ENCODE results near the gene ARFGAP2.
A peak's percentile ranks its signal among the peaks of the same experiment; 100 is the strongest.

The ARFGAP2 gene

DNA sequence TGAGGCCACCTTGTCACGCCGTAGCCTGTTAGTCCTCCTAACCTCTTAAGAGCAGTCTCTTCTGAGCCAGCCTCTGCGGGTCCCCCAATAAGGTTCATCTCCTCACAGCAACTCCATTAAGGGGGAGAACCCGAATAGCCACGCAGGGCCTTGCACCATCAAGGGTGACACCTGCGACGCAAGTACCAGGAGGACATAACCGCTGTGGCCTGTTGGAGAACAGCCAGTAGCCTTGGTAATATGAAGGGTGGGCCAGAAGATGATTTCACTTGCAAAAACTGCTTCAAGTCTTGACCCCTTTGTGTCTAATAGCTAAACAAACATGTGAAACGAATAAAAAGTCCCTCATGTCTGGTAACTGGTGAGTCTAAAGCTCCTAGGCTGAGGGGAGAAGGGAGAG lies 14.8 kb downstream of the ARFGAP2 start:
- H3K36me3 ChIP-seq (ENCODE audit: low read length), result no peaks in the 10 kb centered on the region
- no peak for TF ChIP-seq EZH2phosphoT487 (conservative IDR thresholded peaks at IDR 0.05; ENCODE audit: low read length)
- TF ChIP-seq, protein P1, sequence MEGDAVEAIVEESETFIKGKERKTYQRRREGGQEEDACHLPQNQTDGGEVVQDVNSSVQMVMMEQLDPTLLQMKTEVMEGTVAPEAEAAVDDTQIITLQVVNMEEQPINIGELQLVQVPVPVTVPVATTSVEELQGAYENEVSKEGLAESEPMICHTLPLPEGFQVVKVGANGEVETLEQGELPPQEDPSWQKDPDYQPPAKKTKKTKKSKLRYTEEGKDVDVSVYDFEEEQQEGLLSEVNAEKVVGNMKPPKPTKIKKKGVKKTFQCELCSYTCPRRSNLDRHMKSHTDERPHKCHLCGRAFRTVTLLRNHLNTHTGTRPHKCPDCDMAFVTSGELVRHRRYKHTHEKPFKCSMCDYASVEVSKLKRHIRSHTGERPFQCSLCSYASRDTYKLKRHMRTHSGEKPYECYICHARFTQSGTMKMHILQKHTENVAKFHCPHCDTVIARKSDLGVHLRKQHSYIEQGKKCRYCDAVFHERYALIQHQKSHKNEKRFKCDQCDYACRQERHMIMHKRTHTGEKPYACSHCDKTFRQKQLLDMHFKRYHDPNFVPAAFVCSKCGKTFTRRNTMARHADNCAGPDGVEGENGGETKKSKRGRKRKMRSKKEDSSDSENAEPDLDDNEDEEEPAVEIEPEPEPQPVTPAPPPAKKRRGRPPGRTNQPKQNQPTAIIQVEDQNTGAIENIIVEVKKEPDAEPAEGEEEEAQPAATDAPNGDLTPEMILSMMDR (IDR thresholded peaks at IDR 0.05; ENCODE audit: insufficient read depth, low read length, poor library complexity, severe bottlenecking), result no peak

DNA sequence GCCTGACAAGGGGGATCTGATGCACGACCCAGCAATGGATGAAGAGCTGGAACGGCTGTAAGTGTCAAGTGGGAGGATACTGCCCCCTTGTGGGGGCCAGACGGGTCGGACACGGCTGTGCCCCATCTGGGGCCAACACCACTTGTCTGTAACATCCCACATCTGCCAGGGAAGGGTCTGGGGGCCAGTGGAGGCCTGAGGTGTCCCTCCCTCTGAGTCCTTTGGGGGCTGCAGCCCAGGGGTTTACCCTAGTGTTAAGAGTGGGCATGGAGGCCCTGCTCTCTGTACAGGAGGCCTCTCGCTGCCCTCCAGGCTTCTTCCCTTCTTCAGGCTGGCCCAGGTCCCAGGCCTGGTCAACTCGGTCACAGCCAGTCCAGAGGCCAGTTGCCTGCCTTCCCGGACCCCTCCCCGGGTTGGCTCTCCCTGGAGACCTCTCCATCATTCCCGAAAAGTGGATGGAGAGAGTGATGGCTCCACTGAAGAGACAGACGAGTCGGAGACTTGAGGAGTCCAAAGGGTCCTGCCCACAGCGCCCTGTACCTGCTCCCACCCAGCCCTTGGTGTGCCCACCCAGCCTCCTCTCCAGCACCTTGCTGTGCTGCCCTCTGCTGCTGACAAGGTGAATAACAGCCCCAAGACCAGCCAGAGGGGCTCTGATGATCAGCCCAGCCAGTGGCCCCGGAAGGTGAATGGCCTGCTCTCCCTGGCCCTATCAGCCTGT lies 15.4 kb downstream of the ARFGAP2 start:
- no peak overlapping the region for H3K9ac ChIP-seq (ENCODE audit: low read length)
- H3F3A ChIP-seq (ENCODE audit: insufficient read depth), result peaks cover 6% of the 10 kb centered on the region; the same call in 1 of the 2 replicates
- no peaks in the 10 kb centered on the region for H4K20me1 ChIP-seq (ENCODE audit: low read depth, low read length)
- no peak overlapping the region for H2AFZ ChIP-seq (ENCODE audit: low read depth, low read length, severe bottlenecking)
- H3K36me3 ChIP-seq (ENCODE audit: low read length), result no peaks in the 10 kb centered on the region
- H3K4me3 ChIP-seq (ENCODE audit: insufficient read depth, low read length, poor library complexity, severe bottlenecking), result no peak overlapping the region
- H3K9me2 ChIP-seq (replicated peaks; ENCODE audit: insufficient read depth, low read length), result no peaks in the 10 kb centered on the region
- TF ChIP-seq, protein P1 (IDR thresholded peaks at IDR 0.05; ENCODE audit: insufficient read depth, low read length, poor library complexity, severe bottlenecking), result peak; percentile 40
- no peak for TF ChIP-seq EZH2phosphoT487 (conservative IDR thresholded peaks at IDR 0.05; ENCODE audit: low read length)
- no peak overlapping the region for H3K4me2 ChIP-seq (ENCODE audit: low read depth, low read length, poor library complexity, severe bottlenecking)
- no peaks in the 10 kb centered on the region for H3K79me2 ChIP-seq (ENCODE audit: insufficient read depth, low read length)
- H3K27ac ChIP-seq (ENCODE audit: low read depth, low read length), result no peak overlapping the region
- H3K27me3 ChIP-seq (ENCODE audit: low read length), result no peaks in the 10 kb centered on the region
- no peaks in the 10 kb centered on the region for H3K9me3 ChIP-seq (ENCODE audit: insufficient read depth, low read length)

More for the DNA sequence above, 14.8 kb downstream of the ARFGAP2 start:
- no peak overlapping the region for H3K27ac ChIP-seq (ENCODE audit: low read depth, low read length)
- H3K9me2 ChIP-seq (replicated peaks; ENCODE audit: insufficient read depth, low read length), result no peaks in the 10 kb centered on the region
- no peaks in the 10 kb centered on the region for H3K9me3 ChIP-seq (ENCODE audit: insufficient read depth, low read length)
- H3K4me2 ChIP-seq (ENCODE audit: low read depth, low read length, poor library complexity, severe bottlenecking), result no peak overlapping the region
- H3K9ac ChIP-seq (ENCODE audit: low read length), result no peak overlapping the region
- H3K4me3 ChIP-seq (ENCODE audit: insufficient read depth, low read length, poor library complexity, severe bottlenecking), result no peak overlapping the region
- no peaks in the 10 kb centered on the region for H4K20me1 ChIP-seq (ENCODE audit: low read depth, low read length)
- no peaks in the 10 kb centered on the region for H3K27me3 ChIP-seq (ENCODE audit: low read length)
- H3K79me2 ChIP-seq (ENCODE audit: insufficient read depth, low read length), result no peaks in the 10 kb centered on the region
- peaks cover 6% of the 10 kb centered on the region; the same call in 1 of the 2 replicates for H3F3A ChIP-seq (ENCODE audit: insufficient read depth)
- no peak overlapping the region for H2AFZ ChIP-seq (ENCODE audit: low read depth, low read length, severe bottlenecking)

DNA sequence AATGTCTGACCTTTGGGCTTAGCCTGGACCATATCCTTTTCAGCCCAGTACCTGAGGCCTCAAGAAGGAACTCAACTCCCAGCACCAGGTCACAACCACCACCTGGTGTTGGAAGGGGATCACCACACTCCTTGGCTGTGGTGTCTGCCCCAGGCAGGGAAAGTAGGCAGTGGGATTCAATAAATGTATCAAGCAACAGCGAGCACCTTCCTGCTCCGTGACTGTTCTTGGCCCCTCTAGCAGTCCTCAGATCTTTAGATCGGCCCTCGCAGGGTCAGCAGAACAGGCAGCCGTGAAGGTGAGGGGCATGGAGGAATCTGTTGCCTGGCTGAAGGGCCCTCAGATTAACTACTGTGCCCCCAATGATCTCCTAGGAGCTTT lies 15.9 kb downstream of the ARFGAP2 start:
- H3K36me3 ChIP-seq (ENCODE audit: low read length), result no peaks in the 10 kb centered on the region
- H3K4me3 ChIP-seq (ENCODE audit: insufficient read depth, low read length, poor library complexity, severe bottlenecking), result no peak overlapping the region
- no peak overlapping the region for H2AFZ ChIP-seq (ENCODE audit: low read depth, low read length, severe bottlenecking)
- TF ChIP-seq EZH2phosphoT487 (conservative IDR thresholded peaks at IDR 0.05; ENCODE audit: low read length), result no peak
- TF ChIP-seq, protein P1 (IDR thresholded peaks at IDR 0.05; ENCODE audit: insufficient read depth, low read length, poor library complexity, severe bottlenecking), result no peak
- H4K20me1 ChIP-seq (ENCODE audit: low read depth, low read length), result no peaks in the 10 kb centered on the region
- no peaks in the 10 kb centered on the region for H3K9me2 ChIP-seq (replicated peaks; ENCODE audit: insufficient read depth, low read length)
- H3F3A ChIP-seq (ENCODE audit: insufficient read depth), result peaks cover 6% of the 10 kb centered on the region; the same call in 1 of the 2 replicates
- H3K9ac ChIP-seq (ENCODE audit: low read length), result no peak overlapping the region
- H3K4me2 ChIP-seq (ENCODE audit: low read depth, low read length, poor library complexity, severe bottlenecking), result no peak overlapping the region
- H3K9me3 ChIP-seq (ENCODE audit: insufficient read depth, low read length), result no peaks in the 10 kb centered on the region
- H3K27me3 ChIP-seq (ENCODE audit: low read length), result no peaks in the 10 kb centered on the region
- no peaks in the 10 kb centered on the region for H3K79me2 ChIP-seq (ENCODE audit: insufficient read depth, low read length)
- H3K27ac ChIP-seq (ENCODE audit: low read depth, low read length), result no peak overlapping the region

All from SU-DHL-6 (cell line).